ENCODE results near the gene RAB40B. TPM values are rescaled to one million over a fixed set of nuclear protein-coding genes. Genes with fewer than 3 reads are reported as not detected.
A peak's percentile ranks its signal among the peaks of the same experiment; 100 is the strongest.

The RAB40B gene
- polyA plus RNA-seq, 2 of the 4 experiments (the other 2 are of a cell fraction) = 5.6 to 9.4 TPM

DNA sequence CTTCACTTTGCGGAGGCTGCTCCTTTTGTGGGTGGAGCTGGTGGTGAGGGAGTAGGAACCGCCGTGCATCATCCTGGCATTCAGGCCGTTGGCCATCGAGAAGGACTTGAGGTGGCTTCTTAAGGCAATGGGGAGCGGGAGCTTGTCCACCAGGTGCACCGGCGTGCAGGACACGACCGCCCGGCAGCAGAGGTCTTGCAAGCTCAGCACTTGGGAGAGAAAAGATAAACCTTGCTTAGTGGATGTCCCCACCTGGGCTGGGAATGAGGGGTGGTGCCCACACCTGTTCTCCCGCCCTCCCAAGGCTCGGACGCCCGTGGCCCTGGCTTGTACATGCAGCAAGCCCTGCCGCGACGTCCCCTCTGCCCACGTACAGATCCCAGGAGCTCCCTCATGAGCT is 40.6 kb downstream of the RAB40B start:
- Histone ChIP-seq H3K9me3 (no peaks in the 10 kb centered on the region), H3K4me2 (no peak overlapping the region), H3K4me3 (no peak overlapping the region), H3K27ac (no peak overlapping the region), H3K4me1 (peaks cover 12% of the 10 kb centered on the region; the same call in 2 of the 3 replicates)
- whole genome bisulfite sequencing (ENCODE audit: missing lambda C conversion rate) = 93% methylated on average over 19 of the region's 19 CpGs
- no peak for ATAC-seq
- FAIRE-seq = no peak
- ChIA-PET CTCF (interaction anchor here (0.9 to 19.3 kb wide), 4 partner anchors 9 to 114 kb away, joined by 3 to 450 read pairs (median 38); no protein-coding TSS in a partner anchor), POLR2A (interaction anchor here (0.6 kb wide), 1 partner anchor 240 kb away, joined by 3 read pairs; the partner anchor contains the start of gene HEXD)
- no peak for TF ChIP-seq ZSCAN20 (CRISPR knock-in tag; IDR thresholded peaks at IDR 0.05)
- TF ChIP-seq HOXB13 (CRISPR knock-in tag; IDR thresholded peaks at IDR 0.05; ENCODE audit: low read depth) = no peak
- no peak for TF ChIP-seq CBX8 (IDR thresholded peaks at IDR 0.05)
- no peak for DNase-seq (ENCODE audit: low read depth in 1 of 2, low spot score in 1 of 2)

DNA sequence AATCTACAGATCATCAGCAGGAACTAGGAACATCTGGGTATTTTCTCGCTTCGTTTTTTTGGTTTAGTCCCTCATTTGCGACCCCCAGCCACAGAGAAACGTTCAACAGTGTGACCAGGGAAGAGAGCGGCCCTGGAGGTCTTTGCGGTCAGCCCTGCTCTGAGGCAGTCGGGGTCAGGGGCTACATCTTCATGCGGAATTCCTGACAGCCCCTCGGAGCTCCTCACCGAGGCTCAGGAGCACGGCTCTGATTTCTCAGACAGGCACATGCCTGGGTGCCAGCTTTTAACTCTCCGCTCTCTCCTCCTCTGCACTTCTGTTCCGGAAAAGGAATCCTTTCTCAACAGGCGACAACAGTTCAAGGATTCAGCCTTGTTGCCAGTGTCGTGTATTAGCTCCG is 42.2 kb downstream of the RAB40B start:
- H3K9me3 ChIP-seq = no peaks in the 10 kb centered on the region
- peaks cover 12% of the 10 kb centered on the region; the same call in 2 of the 3 replicates for H3K4me1 ChIP-seq
- FAIRE-seq (no peak), DNase-seq (ENCODE audit: low read depth in 1 of 2, low spot score in 1 of 2) (no peak), ATAC-seq (no peak)
- no peak overlapping the region for H3K4me3 ChIP-seq
- ChIA-PET POLR2A (no interaction called here), CTCF (interaction anchor here (7.2 to 19.3 kb wide), 2 partner anchors 11 to 116 kb away, joined by 72 to 450 read pairs; no protein-coding TSS in a partner anchor)
- H3K27ac ChIP-seq = no peak overlapping the region
- H3K4me2 ChIP-seq = no peak overlapping the region
- 92% methylated on average over 16 of the region's 16 CpGs for WGBS (ENCODE audit: missing lambda C conversion rate)
- TF ChIP-seq KDM1A (IDR thresholded peaks at IDR 0.05; ENCODE audit: low read depth) (no peak), SREBF2 (IDR thresholded peaks at IDR 0.05) (no peak), MYC (IDR thresholded peaks at IDR 0.05; ENCODE audit: borderline replicate concordance, low read length) (no peak), RAD21 (conservative IDR thresholded peaks at IDR 0.05 in 1 of 2, IDR thresholded peaks at IDR 0.05 in 1 of 2) (no peak), POLR2A (IDR thresholded peaks at IDR 0.05; ENCODE audit: low read length) (peak; percentile 6; the same call in 1 of the 2 replicates), JUNB (IDR thresholded peaks at IDR 0.05) (no peak), HDAC2 (IDR thresholded peaks at IDR 0.05) (no peak)
- TF ChIP-seq, protein P1, sequence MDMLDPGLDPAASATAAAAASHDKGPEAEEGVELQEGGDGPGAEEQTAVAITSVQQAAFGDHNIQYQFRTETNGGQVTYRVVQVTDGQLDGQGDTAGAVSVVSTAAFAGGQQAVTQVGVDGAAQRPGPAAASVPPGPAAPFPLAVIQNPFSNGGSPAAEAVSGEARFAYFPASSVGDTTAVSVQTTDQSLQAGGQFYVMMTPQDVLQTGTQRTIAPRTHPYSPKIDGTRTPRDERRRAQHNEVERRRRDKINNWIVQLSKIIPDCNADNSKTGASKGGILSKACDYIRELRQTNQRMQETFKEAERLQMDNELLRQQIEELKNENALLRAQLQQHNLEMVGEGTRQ (IDR thresholded peaks at IDR 0.05) = no peak

DNA sequence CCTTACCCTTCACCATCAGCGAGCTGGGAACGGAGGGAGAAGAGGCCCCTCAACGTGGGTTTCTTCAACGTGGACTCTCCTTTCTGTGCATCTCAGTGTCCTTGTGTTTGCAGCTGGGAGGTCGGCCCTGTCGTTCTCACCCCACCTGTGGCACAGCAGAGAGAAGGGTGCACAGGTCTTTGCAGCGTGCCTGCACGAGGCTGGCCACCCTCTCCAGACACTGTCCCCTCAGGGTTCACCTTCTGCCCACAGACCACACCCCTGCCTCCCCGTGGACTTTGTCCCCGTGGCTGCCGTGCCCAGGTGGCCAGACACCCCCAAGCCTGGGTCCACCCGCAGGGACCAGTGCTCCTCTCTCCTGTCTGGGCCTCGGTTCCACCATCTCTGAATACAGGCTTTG is 43.0 kb downstream of the RAB40B start:
- no peak overlapping the region for H3K4me3 ChIP-seq

More for the DNA sequence above, 43.0 kb downstream of the RAB40B start:
- H3K4me2 ChIP-seq = no peak overlapping the region
- ChIA-PET CTCF (interaction anchor here (0.8 to 19.3 kb wide), 3 partner anchors 12 to 220 kb away, joined by 3 to 450 read pairs (median 72); no protein-coding TSS in a partner anchor), POLR2A (no interaction called here)
- peak overlapping the region in 1 of 2 experiments; percentile 30; a peak in 2 of 6 replicates for H3K27ac ChIP-seq
- 82% methylated on average over 13 of the region's 13 CpGs for WGBS (ENCODE audit: missing lambda C conversion rate)
- no peaks in the 10 kb centered on the region for H3K9me3 ChIP-seq
- FAIRE-seq = no peak
- H3K4me1 ChIP-seq = peaks cover 12% of the 10 kb centered on the region; the same call in 2 of the 3 replicates
- ATAC-seq = no peak
- TF ChIP-seq EHF (CRISPR knock-in tag; IDR thresholded peaks at IDR 0.05) (no peak), POLR2A (IDR thresholded peaks at IDR 0.05; ENCODE audit: low read length) (no peak), TP53 (CRISPR knock-in tag; IDR thresholded peaks at IDR 0.05) (no peak), HEYL (CRISPR knock-in tag; IDR thresholded peaks at IDR 0.05) (no peak), PHF8 (IDR thresholded peaks at IDR 0.05; ENCODE audit: borderline replicate concordance, low read depth) (no peak), JUNB (IDR thresholded peaks at IDR 0.05) (no peak), BHLHE40 (IDR thresholded peaks at IDR 0.05; ENCODE audit: low read depth, low read length) (no peak), ZSCAN20 (CRISPR knock-in tag; IDR thresholded peaks at IDR 0.05) (no peak), RNF2 (IDR thresholded peaks at IDR 0.05; ENCODE audit: borderline replicate concordance, low read depth) (no peak), MAFK (IDR thresholded peaks at IDR 0.05; ENCODE audit: partially characterized antibody) (no peak)
- TF ChIP-seq, protein P1 (IDR thresholded peaks at IDR 0.05) = no peak
- TF ChIP-seq, protein P2, sequence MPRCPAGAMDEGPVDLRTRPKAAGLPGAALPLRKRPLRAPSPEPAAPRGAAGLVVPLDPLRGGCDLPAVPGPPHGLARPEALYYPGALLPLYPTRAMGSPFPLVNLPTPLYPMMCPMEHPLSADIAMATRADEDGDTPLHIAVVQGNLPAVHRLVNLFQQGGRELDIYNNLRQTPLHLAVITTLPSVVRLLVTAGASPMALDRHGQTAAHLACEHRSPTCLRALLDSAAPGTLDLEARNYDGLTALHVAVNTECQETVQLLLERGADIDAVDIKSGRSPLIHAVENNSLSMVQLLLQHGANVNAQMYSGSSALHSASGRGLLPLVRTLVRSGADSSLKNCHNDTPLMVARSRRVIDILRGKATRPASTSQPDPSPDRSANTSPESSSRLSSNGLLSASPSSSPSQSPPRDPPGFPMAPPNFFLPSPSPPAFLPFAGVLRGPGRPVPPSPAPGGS (IDR thresholded peaks at IDR 0.05) = no peak
- TF ChIP-seq, protein P3, sequence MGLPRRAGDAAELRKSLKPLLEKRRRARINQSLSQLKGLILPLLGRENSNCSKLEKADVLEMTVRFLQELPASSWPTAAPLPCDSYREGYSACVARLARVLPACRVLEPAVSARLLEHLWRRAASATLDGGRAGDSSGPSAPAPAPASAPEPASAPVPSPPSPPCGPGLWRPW (IDR thresholded peaks at IDR 0.05) = no peak
- TF ChIP-seq, protein P4, sequence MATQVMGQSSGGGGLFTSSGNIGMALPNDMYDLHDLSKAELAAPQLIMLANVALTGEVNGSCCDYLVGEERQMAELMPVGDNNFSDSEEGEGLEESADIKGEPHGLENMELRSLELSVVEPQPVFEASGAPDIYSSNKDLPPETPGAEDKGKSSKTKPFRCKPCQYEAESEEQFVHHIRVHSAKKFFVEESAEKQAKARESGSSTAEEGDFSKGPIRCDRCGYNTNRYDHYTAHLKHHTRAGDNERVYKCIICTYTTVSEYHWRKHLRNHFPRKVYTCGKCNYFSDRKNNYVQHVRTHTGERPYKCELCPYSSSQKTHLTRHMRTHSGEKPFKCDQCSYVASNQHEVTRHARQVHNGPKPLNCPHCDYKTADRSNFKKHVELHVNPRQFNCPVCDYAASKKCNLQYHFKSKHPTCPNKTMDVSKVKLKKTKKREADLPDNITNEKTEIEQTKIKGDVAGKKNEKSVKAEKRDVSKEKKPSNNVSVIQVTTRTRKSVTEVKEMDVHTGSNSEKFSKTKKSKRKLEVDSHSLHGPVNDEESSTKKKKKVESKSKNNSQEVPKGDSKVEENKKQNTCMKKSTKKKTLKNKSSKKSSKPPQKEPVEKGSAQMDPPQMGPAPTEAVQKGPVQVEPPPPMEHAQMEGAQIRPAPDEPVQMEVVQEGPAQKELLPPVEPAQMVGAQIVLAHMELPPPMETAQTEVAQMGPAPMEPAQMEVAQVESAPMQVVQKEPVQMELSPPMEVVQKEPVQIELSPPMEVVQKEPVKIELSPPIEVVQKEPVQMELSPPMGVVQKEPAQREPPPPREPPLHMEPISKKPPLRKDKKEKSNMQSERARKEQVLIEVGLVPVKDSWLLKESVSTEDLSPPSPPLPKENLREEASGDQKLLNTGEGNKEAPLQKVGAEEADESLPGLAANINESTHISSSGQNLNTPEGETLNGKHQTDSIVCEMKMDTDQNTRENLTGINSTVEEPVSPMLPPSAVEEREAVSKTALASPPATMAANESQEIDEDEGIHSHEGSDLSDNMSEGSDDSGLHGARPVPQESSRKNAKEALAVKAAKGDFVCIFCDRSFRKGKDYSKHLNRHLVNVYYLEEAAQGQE (IDR thresholded peaks at IDR 0.05) = no peak
- no peak for DNase-seq (ENCODE audit: low read depth in 1 of 2, low spot score in 1 of 2)
